Aorta (tissue), 5 donors: ENCODE results near the gene TMEM234. TPM values are rescaled to one million over a fixed set of nuclear protein-coding genes. Genes with fewer than 3 reads are reported as not detected.

ENCODE experiments used
- ATAC-seq: fragments of 200-7000 bp; cut with Tn5 transposase; one replicate; pipeline ENCODE4 v1.9.1; 2022; ENCODE audit warnings: moderate library complexity; ENCODE audit not compliant: low FRiP score
- DNase-seq, 2 donors: peaks; one replicate each; pipeline ENCODE4 v3.0.0-alpha.2; 2020
- H3K27ac ChIP-seq, 2 donors: one replicate each; pipeline ENCODE4 v1.5.1; 2013; ENCODE audit warnings: low read length in 2 of 2, mild to moderate bottlenecking in 2 of 2, moderate library complexity in 2 of 2, control low read depth in 1 of 2, inconsistent platforms in 1 of 2, low read depth in 1 of 2
- H3K27me3 ChIP-seq, 2 donors: one replicate each; pipeline ENCODE4 v1.6.1; 2013; ENCODE audit warnings: control low read depth in 1 of 2, low read length in 1 of 2, mild to moderate bottlenecking in 1 of 2, moderate library complexity in 1 of 2; ENCODE audit not compliant: insufficient read depth in 2 of 2, control insufficient read depth in 1 of 2
- H3K36me3 ChIP-seq, 2 donors: one replicate each; pipeline ENCODE4 v1.6.1; 2013; ENCODE audit warnings: control low read depth in 1 of 2, low read length in 1 of 2, mild to moderate bottlenecking in 1 of 2; ENCODE audit not compliant: insufficient read depth in 2 of 2, control insufficient read depth in 1 of 2
- H3K4me1 ChIP-seq, 2 donors: one replicate each; pipeline ENCODE4 v1.6.1; 2013; ENCODE audit warnings: low read length in 2 of 2, control low read depth in 1 of 2, mild to moderate bottlenecking in 1 of 2, moderate library complexity in 1 of 2; ENCODE audit not compliant: insufficient read depth in 2 of 2, control insufficient read depth in 1 of 2
- H3K4me3 ChIP-seq, 2 donors: one replicate each; pipeline ENCODE4 v1.5.1; 2013; ENCODE audit warnings: low read length in 2 of 2, control low read depth in 1 of 2, mild to moderate bottlenecking in 1 of 2
- H3K9me3 ChIP-seq: one replicate; pipeline ENCODE4 v1.6.1; 2013; ENCODE audit warnings: mild to moderate bottlenecking, low read length; ENCODE audit not compliant: control insufficient read depth
- WGBS, 2 donors: extraction: QIAGEN DNeasy Blood & Tissue Kit; methylation state at CpG; one replicate each; pipeline ENCODE4 v1.1.7; 2013; 5-methylcytosine and 5-hydroxymethylcytosine counted together
- intact Hi-C, 2 donors: fragments of 100-400 bp; cut with DNase I; formaldehyde crosslinking; loops; one replicate each; pipeline versions ENCODE4 v1.14.2 to v1.15.0; 2022
- polyA plus RNA-seq, 2 donors: library from polyadenylated mRNA; stranded (reverse); fragments of 200-250 nt; gene quantifications; one replicate each; pipeline ENCODE4 v1.2.3, GENCODE V29; 2013
- total RNA-seq, 2 donors: library from RNA; stranded (reverse); fragmentation: NEBNext Ultra II Directional; extraction: Animal tissue kit (Norgen Biotek cat#: 25700); gene quantifications; one replicate each; pipeline ENCODE4 v1.2.1, GENCODE V29; 2021
- donor health status: healthy with polysubstance abuse.
- donor health status: Bipolar disorder and iron deficiency.
- donor health status: DM: no; HTN: no; CAD: no.
- donor health status: DM: no; HTN: no; CAD: no.
- donor health status: DM: yes; HTN: yes; CAD: no.

Gene TMEM234
- total and polyA plus RNA-seq, 4 donors = 10.4 to 24.3 (median 19.5) TPM

DNA sequence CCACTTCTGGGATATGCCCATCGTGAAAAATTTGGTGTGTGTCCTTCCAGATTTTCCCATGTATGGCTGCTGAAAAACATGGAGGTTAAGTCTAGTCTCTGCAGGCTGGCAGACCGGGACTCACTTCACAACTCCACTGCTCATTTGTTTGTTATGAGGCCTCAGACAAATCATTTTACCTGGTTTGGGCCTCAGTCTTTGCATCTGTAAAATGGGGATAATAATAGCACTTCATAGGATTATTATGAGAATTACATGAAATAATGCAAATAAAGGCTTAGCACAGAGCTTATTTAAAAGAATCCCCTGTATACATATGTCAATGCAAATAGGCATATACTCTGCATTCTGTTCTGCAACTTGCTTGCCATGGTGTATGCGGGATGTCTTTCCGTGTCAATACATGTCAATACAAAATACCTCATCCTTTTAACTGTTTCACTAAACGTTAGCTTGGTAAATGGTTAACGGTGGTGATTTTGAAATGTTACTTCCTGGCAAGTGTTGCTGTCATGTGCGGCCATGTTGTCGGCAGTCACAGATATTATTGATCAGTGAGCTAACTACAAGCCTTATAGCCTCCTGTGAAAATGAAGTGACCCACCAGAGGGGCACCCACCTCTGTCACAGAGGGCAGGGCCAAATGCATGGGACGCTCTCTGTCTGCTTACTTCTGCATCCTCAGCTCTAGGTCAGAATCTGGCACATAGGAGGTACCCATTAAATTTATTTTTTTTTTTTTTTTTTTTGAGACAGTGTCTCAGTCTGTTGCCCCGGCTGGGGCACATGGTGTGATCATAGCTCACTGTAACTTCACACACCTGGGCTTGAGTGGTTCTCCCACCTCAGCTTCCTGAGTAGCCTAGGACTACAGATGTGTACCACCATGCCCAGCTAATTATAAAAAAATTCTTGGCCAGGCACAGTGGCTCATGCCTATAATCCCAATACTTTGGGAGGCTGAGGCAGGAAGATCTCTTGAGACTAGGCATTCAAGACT lies 33.2 kb upstream of the TMEM234 start:
- H3K4me3 ChIP-seq = no peak overlapping the region
- 87 to 89% methylated on average over 10 of the region's 10 CpGs for WGBS, 2 donors
- no peaks in the 10 kb centered on the region for H3K27me3 ChIP-seq
- H3K36me3 ChIP-seq = no peaks in the 10 kb centered on the region
- no peak for DNase-seq
- no peak overlapping the region for H3K27ac ChIP-seq
- intact Hi-C loops = no loop called here
- no peaks in the 10 kb centered on the region for H3K4me1 ChIP-seq
- ATAC-seq = no peak
- no peaks in the 10 kb centered on the region for H3K9me3 ChIP-seq

DNA sequence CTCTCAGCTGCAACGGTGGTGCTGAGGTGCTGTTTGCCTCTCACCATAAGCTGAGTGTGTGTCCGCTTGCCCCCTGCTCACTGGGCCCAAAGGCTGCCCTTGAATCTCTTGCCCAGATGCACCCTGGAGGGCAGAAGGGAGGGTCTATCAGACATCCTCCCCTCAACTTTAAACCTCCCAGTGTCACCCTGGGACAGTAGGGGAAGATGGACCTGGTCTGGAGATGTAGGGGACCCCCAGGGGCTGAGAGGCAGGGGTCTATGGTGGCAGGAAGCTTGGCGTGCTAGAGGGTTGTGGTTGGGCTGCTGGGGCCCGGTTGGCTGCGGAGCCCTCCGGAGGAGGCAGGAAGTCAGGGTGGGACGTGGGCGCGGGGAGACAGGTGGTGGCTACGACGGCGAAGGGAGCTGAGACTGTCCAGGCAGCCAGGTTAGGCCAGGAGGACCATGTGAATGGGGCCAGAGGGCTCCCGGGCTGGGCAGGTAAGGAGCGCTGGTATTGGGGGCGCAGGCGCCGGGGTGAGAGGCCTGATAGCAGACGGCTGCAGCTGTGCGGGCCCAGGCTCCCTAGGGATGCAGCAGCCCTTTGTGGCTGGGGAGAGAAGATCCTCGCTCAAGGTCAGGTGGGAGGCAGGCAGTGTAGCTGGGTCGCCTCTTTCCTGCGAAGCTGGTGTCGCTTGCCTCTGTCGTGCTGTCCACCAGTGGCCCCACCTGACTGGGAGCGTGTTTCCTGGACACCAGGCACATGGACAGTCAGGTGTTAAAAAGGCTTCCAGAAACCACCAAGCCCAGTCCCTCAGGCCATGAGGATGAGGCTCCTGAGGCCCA lies 29.0 kb upstream of the TMEM234 start, which contains the start of gene LCK:
LCK (plus strand) TSS at position 373 of the 824 bp plus-strand sequence. CDS start 23,065 bp downstream, outside the sequence.
- DNase-seq = no peak

DNA sequence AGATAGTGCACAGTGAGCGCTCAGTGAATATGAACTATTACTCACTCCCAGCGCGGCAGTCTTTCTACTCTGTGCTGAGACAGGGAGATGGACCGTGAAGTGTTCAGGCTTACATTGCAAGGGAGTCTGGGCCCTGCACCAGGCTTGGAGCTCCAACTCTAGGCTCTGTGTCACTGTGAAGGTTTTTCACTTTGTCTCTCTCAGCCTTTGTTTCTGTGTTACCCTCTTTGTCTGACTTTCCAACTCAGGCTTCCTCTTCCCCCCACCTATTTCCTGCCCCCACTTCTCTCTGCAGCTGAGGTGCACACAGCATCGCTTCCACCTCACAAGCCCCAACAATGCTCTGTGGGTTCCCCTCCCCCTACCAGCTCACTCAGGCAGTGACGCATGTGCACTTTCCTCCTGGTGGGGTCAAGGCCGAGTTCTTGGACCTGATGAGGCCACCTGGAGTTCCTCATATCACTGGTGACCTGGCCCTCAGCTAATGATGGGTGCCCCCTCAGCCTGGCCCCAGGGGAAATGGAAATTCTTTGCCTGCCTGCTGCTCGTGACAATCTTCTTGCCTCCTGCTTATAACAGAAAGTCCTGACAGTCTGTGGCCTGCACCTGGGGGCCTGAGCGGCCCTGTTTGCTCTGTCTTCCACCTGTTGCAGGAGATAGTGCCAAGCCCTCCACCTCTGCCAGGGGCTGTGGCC lies 27.8 kb upstream of the TMEM234 start:
- DNase-seq (no peak), ATAC-seq (no peak)
- WGBS, 2 donors = 78 to 83% methylated on average over 9 of the region's 9 CpGs
- Histone ChIP-seq H3K27me3 (no peaks in the 10 kb centered on the region), H3K27ac (no peak overlapping the region), H3K36me3 (no peaks in the 10 kb centered on the region), H3K9me3 (no peaks in the 10 kb centered on the region), H3K4me3 (no peak overlapping the region), H3K4me1 (no peaks in the 10 kb centered on the region)
- intact Hi-C loops = no loop called here

More for the DNA sequence above, 29.0 kb upstream of the TMEM234 start, which contains the start of gene LCK:
- 83 to 86% methylated on average over 25 of the region's 25 CpGs for WGBS, 2 donors
- H3K9me3 ChIP-seq = no peaks in the 10 kb centered on the region
- H3K4me1 ChIP-seq = no peaks in the 10 kb centered on the region
- no peak within 1 kb of the TSS for H3K4me3 ChIP-seq
- no peaks in the 10 kb centered on the region for H3K27me3 ChIP-seq
- intact Hi-C loops = no loop called here
- H3K36me3 ChIP-seq = no peaks in the 10 kb centered on the region
- H3K27ac ChIP-seq = no peak within 1 kb of the TSS
- ATAC-seq = no peak

DNA sequence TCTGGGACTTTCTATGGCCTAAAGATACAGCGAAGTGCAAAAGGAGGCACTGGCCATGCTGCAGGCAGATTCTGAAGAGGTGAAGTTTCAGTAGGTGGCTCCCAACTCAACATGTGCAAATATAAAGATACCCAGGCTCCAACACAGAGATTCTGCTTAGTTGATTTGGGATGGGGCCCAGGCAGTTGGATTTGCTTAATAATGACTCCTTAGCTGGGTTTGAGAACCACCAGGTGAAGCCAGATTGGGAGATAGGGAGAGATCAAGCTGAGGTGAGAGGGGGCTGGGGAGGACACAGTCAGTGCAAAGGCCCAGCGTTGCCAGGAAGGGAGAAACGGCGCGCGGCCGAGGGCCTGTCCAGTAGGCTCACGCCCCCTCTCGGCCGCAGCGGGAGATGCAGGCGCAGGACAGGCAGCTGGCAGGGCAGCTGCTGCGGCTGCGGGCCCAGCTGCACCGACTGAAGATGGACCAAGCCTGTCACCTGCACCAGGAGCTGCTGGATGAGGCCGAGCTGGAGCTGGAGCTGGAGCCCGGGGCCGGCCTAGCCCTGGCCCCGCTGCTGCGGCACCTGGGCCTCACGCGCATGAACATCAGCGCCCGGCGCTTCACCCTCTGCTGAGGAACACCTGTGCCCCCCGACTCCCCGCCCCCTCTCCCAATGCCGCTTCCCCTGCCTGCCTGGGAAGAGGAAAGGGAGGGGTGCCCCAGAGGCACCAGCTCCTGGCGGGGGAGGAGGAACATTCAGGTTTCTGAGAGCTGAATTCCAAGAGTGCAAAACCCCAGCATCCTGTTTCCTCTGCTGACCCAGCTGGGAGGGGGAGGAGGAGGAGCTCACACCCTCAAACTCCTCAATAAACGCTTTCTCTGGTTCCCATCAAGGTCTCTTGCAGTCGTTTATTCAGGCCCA lies 26.1 kb upstream of the TMEM234 start:
- DNase-seq (peak; percentile 92 to 94), ATAC-seq (peak; percentile 82)
- H3K27me3 ChIP-seq = no peaks in the 10 kb centered on the region
- 17 to 18% methylated on average over 31 of the region's 31 CpGs for WGBS, 2 donors
- H3K9me3 ChIP-seq = no peaks in the 10 kb centered on the region
- no peak overlapping the region for H3K4me3 ChIP-seq
- intact Hi-C loops = no loop called here
- H3K4me1 ChIP-seq = no peaks in the 10 kb centered on the region
- H3K36me3 ChIP-seq = no peaks in the 10 kb centered on the region
- no peak overlapping the region for H3K27ac ChIP-seq

DNA sequence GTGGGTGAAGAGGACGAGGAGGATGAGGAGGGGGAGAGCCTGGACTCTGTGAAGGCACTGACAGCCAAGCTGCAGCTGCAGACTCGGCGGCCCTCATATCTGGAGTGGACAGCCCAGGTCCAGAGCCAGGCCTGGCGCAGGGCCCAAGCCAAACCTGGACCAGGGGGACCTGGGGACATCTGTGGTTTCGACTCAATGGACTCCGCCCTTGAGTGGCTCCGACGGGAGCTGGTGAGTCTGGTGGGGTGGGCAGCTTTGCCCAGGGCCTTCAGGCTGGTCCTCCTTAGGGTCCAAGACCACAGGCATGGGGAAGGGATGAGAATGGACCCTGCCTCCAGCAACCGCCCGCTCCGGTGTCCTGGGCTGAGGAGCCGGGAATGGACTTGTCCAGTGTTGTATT lies 25.3 kb upstream of the TMEM234 start:
- no peaks in the 10 kb centered on the region for H3K4me1 ChIP-seq
- no peaks in the 10 kb centered on the region for H3K27me3 ChIP-seq
- 78 to 79% methylated on average over 12 of the region's 12 CpGs for WGBS, 2 donors
- no peak overlapping the region for H3K27ac ChIP-seq
- intact Hi-C loops = no loop called here
- H3K4me3 ChIP-seq = no peak overlapping the region
- DNase-seq (peak in 1 of 2 donors; percentile 49), ATAC-seq (no peak)
- H3K36me3 ChIP-seq = no peaks in the 10 kb centered on the region
- no peaks in the 10 kb centered on the region for H3K9me3 ChIP-seq

DNA sequence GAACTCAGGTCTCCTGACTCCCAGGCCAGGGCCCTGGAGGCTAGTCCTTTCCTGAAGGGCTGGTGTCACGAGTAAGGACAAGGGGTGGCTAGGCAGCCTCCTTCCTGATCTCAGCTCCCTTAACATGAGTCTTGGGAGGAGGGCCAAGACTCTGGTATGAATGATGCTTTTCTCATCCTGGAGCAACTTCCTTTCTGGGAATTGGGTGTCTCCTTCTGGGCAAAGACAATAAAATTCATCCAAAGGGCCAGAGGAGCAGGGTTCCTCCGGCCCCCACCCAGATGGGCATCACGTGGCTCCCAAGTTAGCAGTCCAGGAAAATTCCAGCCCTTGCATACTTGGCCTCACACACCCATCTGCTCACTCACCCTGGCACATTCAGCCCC lies 24.7 kb upstream of the TMEM234 start, which contains the start of gene FAM167B:
FAM167B (plus strand) TSS at position 335 of the 386 bp plus-strand sequence. CDS start 200 bp downstream, outside the sequence.
- Histone ChIP-seq H3K4me1 (no peaks in the 10 kb centered on the region), H3K27me3 (no peaks in the 10 kb centered on the region), H3K4me3 (no peak within 1 kb of the TSS), H3K27ac (no peak within 1 kb of the TSS), H3K36me3 (no peaks in the 10 kb centered on the region), H3K9me3 (no peaks in the 10 kb centered on the region)
- intact Hi-C loops = no loop called here
- WGBS, 2 donors = 46 to 58% methylated on average over 3 of the region's 3 CpGs
- DNase-seq (peak; percentile 59 to 80), ATAC-seq (peak; percentile 70)

DNA sequence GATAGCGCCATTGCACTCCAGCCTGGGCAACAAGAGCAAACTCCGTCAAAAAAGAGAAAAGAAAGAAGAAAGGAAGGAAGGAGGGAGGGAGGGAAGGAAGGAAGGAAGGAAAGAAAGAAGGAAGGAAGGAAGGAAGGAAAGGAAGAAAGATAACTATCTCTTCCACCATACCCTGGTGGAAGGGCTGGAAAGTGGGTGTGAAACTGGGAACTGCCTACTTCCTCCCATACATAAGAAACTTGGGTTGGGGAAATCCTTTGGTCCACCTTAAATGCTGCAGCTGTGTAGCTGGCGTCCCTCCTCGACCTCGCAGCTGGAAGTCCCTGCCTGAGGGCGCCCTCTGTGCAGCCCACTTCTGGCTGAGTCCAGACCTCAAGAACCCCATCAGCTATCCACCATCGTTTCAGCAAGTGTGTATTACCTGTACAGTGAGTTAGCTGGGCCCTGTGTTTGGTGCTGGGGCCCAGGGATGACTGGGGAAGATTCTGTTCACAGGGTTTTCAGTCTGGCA lies 20.2 kb upstream of the TMEM234 start:
- ATAC-seq (no peak), DNase-seq (peak in 1 of 2 donors; percentile 50)
- H3K4me3 ChIP-seq = no peak overlapping the region
- WGBS, 2 donors = 22 to 27% methylated on average over 7 of the region's 7 CpGs
- intact Hi-C loops = no loop called here
- no peaks in the 10 kb centered on the region for H3K4me1 ChIP-seq
- H3K36me3 ChIP-seq = no peaks in the 10 kb centered on the region
- H3K9me3 ChIP-seq = no peaks in the 10 kb centered on the region
- no peaks in the 10 kb centered on the region for H3K27me3 ChIP-seq
- no peak overlapping the region for H3K27ac ChIP-seq
